Measurements from ENCODE around the gene VASH2.

VASH2 gene

GRCh38 chr1:212938846-212939245 lies 11.5 kb upstream of the VASH2 start:
- ATAC-seq, result no peak
- TF ChIP-seq CREB5 (CRISPR knock-in tag; IDR thresholded peaks at IDR 0.05; ENCODE audit: low read depth), result no peak
- no peak for TF ChIP-seq TOX (CRISPR knock-in tag; IDR thresholded peaks at IDR 0.05; ENCODE audit: borderline replicate concordance)
- TF ChIP-seq ZFP30 (CRISPR knock-in tag; IDR thresholded peaks at IDR 0.05), result no peak
- no peak for TF ChIP-seq BACH2 (CRISPR knock-in tag; IDR thresholded peaks at IDR 0.05; ENCODE audit: borderline replicate concordance)
- no peak for TF ChIP-seq ZNF70 (CRISPR knock-in tag; IDR thresholded peaks at IDR 0.05)
- TF ChIP-seq SNAI2 (CRISPR knock-in tag; IDR thresholded peaks at IDR 0.05), result no peak
- TF ChIP-seq POU6F1 (CRISPR knock-in tag; IDR thresholded peaks at IDR 0.05; ENCODE audit: borderline replicate concordance, low read depth), result no peak
- no peak for TF ChIP-seq TCF4 (CRISPR knock-in tag; IDR thresholded peaks at IDR 0.05; ENCODE audit: borderline replicate concordance)
- no peak for TF ChIP-seq ZNF8 (CRISPR knock-in tag; IDR thresholded peaks at IDR 0.05)
- no peak for TF ChIP-seq PATZ1 (CRISPR knock-in tag; IDR thresholded peaks at IDR 0.05; ENCODE audit: borderline replicate concordance)
- no peak for TF ChIP-seq ZC3H10 (CRISPR knock-in tag; IDR thresholded peaks at IDR 0.05)
- TF ChIP-seq GLIS3 (CRISPR knock-in tag; IDR thresholded peaks at IDR 0.05), result no peak
- no peak for TF ChIP-seq ZNF565 (CRISPR knock-in tag; conservative IDR thresholded peaks at IDR 0.05; ENCODE audit: low read depth)
- no peak for TF ChIP-seq RARB (CRISPR knock-in tag; IDR thresholded peaks at IDR 0.05)
- TF ChIP-seq CSRNP3 (CRISPR knock-in tag; IDR thresholded peaks at IDR 0.05), result no peak
- TF ChIP-seq ISL1 (CRISPR knock-in tag; IDR thresholded peaks at IDR 0.05), result no peak
- no peak for TF ChIP-seq ARNTL (CRISPR knock-in tag; IDR thresholded peaks at IDR 0.05; ENCODE audit: borderline replicate concordance, low read depth)
- no peak for TF ChIP-seq TSHZ2 (CRISPR knock-in tag; IDR thresholded peaks at IDR 0.05)
- no peak for TF ChIP-seq PPARA (CRISPR knock-in tag; IDR thresholded peaks at IDR 0.05; ENCODE audit: borderline replicate concordance)
- TF ChIP-seq CSDC2 (CRISPR knock-in tag; IDR thresholded peaks at IDR 0.05), result no peak

GRCh38 chr1:212941452-212941851 lies 8.9 kb upstream of the VASH2 start:
- ATAC-seq, result no peak
- TF ChIP-seq SNAI2 (CRISPR knock-in tag; IDR thresholded peaks at IDR 0.05), result no peak
- TF ChIP-seq ZNF565 (CRISPR knock-in tag; conservative IDR thresholded peaks at IDR 0.05; ENCODE audit: low read depth), result no peak
- no peak for TF ChIP-seq TCF4 (CRISPR knock-in tag; IDR thresholded peaks at IDR 0.05; ENCODE audit: borderline replicate concordance)
- TF ChIP-seq ZC3H10 (CRISPR knock-in tag; IDR thresholded peaks at IDR 0.05), result no peak
- TF ChIP-seq PATZ1 (CRISPR knock-in tag; IDR thresholded peaks at IDR 0.05; ENCODE audit: borderline replicate concordance), result no peak
- no peak for TF ChIP-seq CREB5 (CRISPR knock-in tag; IDR thresholded peaks at IDR 0.05; ENCODE audit: low read depth)

All from SK-N-SH treated with all-trans-retinoic acid at 6 μM for 48 hours (cell line).